Measurements from ENCODE around the gene OR4M2.
"Not testable (repeated sequence)": the region's sequence is repeated elsewhere in the genome, so short reads cannot be mapped to it uniquely, and the experiment has no call there.

The OR4M2 gene

DNA sequence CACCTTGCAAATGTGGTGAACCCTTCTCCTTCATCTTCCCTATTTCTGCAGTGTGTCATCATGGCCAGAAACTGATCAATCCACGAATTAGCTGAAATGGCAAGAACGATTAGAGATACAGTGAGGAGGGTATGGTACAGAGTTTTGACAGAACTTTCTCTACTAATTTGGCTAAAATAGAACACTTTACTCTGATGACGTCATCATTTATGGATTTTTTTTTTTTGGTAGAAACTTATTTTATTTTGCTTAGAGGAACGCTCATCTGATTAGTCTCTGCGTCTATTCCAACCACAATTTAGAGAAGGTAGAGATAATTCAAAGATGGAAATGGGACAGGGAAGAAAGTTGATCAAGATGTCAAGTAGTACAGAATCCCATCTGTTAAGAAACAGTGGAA, 41.7 kb downstream of the OR4M2 start:
- H2BK120ac ChIP-seq (ENCODE audit: low read depth, low read length); H3K56ac ChIP-seq (ENCODE audit: low read length); H3K27me3 ChIP-seq (ENCODE audit: insufficient read depth, low read length, poor library complexity); H3K36me3 ChIP-seq (ENCODE audit: control insufficient read depth, insufficient read depth, low read length); H3K27ac ChIP-seq (ENCODE audit: low read depth, low read length); H4K8ac ChIP-seq (ENCODE audit: low read depth, low read length); H3K79me1 ChIP-seq (ENCODE audit: low read length); H3K4me1 ChIP-seq (ENCODE audit: control insufficient read depth, low read depth, low read length); H3K79me2 ChIP-seq (ENCODE audit: control insufficient read depth, insufficient read depth, low read length); H3K4ac ChIP-seq (ENCODE audit: low read depth, low read length); H3K9ac ChIP-seq (ENCODE audit: low read length); DNase-seq; H2AK5ac ChIP-seq (ENCODE audit: low read length); H2BK5ac ChIP-seq (ENCODE audit: low read length); H2BK15ac ChIP-seq (replicated peaks; ENCODE audit: low read depth); H3K18ac ChIP-seq (ENCODE audit: low read length); H3K4me2 ChIP-seq (ENCODE audit: low read length); H3K4me3 ChIP-seq (ENCODE audit: low read length); H3K23ac ChIP-seq (ENCODE audit: low read length); H4K5ac ChIP-seq (ENCODE audit: low read length): not testable (repeated sequence)
- no CpG with 5 or more reads among the region's 5 CpGs for WGBS (ENCODE audit: extremely low coverage, insufficient coverage, low lambda C conversion rate)

Measured in mesendoderm (in vitro differentiated cells).